Ascending aorta (tissue), 2 donors: ENCODE data around the gene PCDH9. TPM values are rescaled to one million over a fixed set of nuclear protein-coding genes. Genes with fewer than 3 reads are reported as not detected.
A peak's percentile ranks its signal among the peaks of the same experiment; 100 is the strongest.

Source experiments
- DNase-seq, 2 donors: peaks; one replicate each; pipeline ENCODE4 v3.0.0-alpha.2; 2019; ENCODE audit warnings: low spot score in 2 of 2
- H3K27ac ChIP-seq, 2 donors: fragments of 200-600 bp; sonication (generic); one replicate each; pipeline ENCODE4 v1.5.1; 2016 to 2017; ENCODE audit warnings: mild to moderate bottlenecking in 1 of 2
- H3K27me3 ChIP-seq: fragments of 200-600 bp; sonication (generic); one replicate; pipeline ENCODE4 v1.5.1; 2017
- H3K36me3 ChIP-seq, 2 donors: fragments of 200-600 bp; sonication (generic); one replicate each; pipeline ENCODE4 v1.5.1; 2016
- H3K4me1 ChIP-seq, 2 donors: fragments of 200-600 bp; sonication (generic); one replicate each; pipeline ENCODE4 v1.5.1; 2016 to 2017; ENCODE audit warnings: mild to moderate bottlenecking in 1 of 2
- H3K4me3 ChIP-seq, 2 donors: fragments of 200-600 bp; sonication (generic); one replicate each; pipeline ENCODE4 v1.5.1; 2016 to 2017; ENCODE audit warnings: mild to moderate bottlenecking in 1 of 2
- H3K9me3 ChIP-seq, 2 donors: fragments of 200-600 bp; sonication (generic); one replicate each; pipeline ENCODE4 v1.5.1; 2016
- intact Hi-C: fragments of 100-400 bp; cut with DNase I; formaldehyde crosslinking; loops from one replicate; pipeline ENCODE4 v1.15.1; 2023
- total RNA-seq: library from RNA; depleted of rRNA; stranded (reverse); fragments of >200 nt; gene quantifications from one replicate; pipeline ENCODE4 v1.1.0, GENCODE V29; 2016
- TF ChIP-seq, protein P1 (sequence below), 3 experiments: fragments of 200-600 bp in 2 of 3; fragments of 450-650 bp in 1 of 3; sonication (generic) in 2 of 3; IDR thresholded peaks; one replicate each; pipeline ENCODE4 v1.5.1; 2016 to 2019; ENCODE audit warnings: antibody characterized with exemption in 3 of 3, mild to moderate bottlenecking in 1 of 3, moderate library complexity in 1 of 3

Gene PCDH9
- total RNA-seq, 1 donor from 2014 or later = 3.6 TPM

- Histone ChIP-seq H3K4me3 (no peak overlapping the region), H3K36me3 (no peaks in the 10 kb centered on the region), H3K9me3 (no peaks in the 10 kb centered on the region), H3K27me3 (no peaks in the 10 kb centered on the region), H3K27ac (no peak overlapping the region), H3K4me1 (no peaks in the 10 kb centered on the region)
- TF ChIP-seq, protein P1, sequence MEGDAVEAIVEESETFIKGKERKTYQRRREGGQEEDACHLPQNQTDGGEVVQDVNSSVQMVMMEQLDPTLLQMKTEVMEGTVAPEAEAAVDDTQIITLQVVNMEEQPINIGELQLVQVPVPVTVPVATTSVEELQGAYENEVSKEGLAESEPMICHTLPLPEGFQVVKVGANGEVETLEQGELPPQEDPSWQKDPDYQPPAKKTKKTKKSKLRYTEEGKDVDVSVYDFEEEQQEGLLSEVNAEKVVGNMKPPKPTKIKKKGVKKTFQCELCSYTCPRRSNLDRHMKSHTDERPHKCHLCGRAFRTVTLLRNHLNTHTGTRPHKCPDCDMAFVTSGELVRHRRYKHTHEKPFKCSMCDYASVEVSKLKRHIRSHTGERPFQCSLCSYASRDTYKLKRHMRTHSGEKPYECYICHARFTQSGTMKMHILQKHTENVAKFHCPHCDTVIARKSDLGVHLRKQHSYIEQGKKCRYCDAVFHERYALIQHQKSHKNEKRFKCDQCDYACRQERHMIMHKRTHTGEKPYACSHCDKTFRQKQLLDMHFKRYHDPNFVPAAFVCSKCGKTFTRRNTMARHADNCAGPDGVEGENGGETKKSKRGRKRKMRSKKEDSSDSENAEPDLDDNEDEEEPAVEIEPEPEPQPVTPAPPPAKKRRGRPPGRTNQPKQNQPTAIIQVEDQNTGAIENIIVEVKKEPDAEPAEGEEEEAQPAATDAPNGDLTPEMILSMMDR (IDR thresholded peaks at IDR 0.05) = no peak
- intact Hi-C loops = no loop called here
- DNase-seq = no peak
These were observed 569.7 kb downstream of the PCDH9 start for GRCh38 chr13:66660468-66660813.

DNA sequence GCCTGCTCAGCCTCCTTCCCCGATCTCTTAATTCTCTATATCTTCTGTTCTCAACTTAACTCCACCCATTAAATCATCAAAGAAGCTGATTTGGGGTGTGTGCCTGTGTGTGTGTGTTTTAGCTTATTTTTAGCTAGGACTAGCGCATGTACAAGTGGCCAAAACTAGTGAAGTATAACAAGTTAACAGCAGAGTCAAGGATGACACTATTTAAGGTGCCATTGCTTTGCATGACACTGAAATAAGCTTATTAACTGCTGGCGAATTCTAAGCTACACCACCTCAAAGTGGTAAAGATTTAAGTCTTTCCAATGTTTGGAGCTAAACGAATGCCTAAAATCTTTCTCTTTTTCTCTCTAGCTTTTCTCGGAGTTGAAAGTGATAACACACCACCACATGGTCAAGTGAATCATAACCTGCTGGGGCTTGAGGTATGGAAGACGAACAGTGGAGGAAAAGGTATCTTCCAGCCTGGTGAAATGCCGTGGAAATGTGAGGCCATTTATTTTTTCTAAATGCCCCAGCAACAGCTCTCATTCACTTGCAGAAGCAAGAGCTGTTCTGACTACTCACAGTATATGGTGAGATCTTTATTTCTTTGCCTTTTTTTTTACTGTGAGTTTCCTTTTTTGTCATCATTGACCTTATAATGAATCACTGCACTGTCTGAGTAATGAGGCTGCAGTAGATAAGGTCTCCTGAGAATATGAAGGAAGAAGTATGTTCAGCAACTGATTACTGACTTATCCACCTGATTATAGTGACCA lies 570.3 kb downstream of the PCDH9 start:
- H3K27me3 ChIP-seq = no peaks in the 10 kb centered on the region
- H3K27ac ChIP-seq = no peak overlapping the region
- TF ChIP-seq, protein P1 (IDR thresholded peaks at IDR 0.05) = no peak
- H3K36me3 ChIP-seq = no peaks in the 10 kb centered on the region
- intact Hi-C loops = no loop called here
- DNase-seq = no peak
- H3K9me3 ChIP-seq = no peaks in the 10 kb centered on the region
- H3K4me1 ChIP-seq = no peaks in the 10 kb centered on the region
- peak overlapping the region in 1 of 2 donors; percentile 15 for H3K4me3 ChIP-seq

DNA sequence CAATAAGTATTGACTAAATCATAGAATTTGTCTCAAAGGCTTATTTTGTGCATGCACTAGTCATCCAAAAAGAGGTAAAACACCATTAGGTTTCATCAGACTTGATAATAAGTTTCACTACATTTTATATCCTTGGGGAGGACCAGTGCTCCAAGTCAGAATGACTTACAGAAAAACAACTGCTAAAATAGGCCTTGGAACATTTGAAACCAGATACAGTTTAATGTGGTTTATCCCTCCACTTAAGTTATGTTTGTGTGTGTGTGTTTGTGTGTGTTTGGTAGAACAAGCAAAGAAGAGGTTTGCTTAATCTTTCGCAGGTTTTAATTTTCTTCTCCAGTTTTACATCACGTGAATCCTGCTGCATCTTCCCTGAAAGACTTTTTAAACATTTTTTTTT lies 570.9 kb downstream of the PCDH9 start:
- no peak for DNase-seq
- intact Hi-C loops = no loop called here
- Histone ChIP-seq H3K4me1 (no peaks in the 10 kb centered on the region), H3K9me3 (no peaks in the 10 kb centered on the region), H3K27ac (no peak overlapping the region), H3K27me3 (no peaks in the 10 kb centered on the region), H3K36me3 (no peaks in the 10 kb centered on the region), H3K4me3 (no peak overlapping the region)
- TF ChIP-seq, protein P1 (IDR thresholded peaks at IDR 0.05) = no peak

- DNase-seq = no peak
- H3K27me3 ChIP-seq = no peaks in the 10 kb centered on the region
These were observed 572.8 kb downstream of the PCDH9 start for GRCh38 chr13:66657165-66657881.

DNA sequence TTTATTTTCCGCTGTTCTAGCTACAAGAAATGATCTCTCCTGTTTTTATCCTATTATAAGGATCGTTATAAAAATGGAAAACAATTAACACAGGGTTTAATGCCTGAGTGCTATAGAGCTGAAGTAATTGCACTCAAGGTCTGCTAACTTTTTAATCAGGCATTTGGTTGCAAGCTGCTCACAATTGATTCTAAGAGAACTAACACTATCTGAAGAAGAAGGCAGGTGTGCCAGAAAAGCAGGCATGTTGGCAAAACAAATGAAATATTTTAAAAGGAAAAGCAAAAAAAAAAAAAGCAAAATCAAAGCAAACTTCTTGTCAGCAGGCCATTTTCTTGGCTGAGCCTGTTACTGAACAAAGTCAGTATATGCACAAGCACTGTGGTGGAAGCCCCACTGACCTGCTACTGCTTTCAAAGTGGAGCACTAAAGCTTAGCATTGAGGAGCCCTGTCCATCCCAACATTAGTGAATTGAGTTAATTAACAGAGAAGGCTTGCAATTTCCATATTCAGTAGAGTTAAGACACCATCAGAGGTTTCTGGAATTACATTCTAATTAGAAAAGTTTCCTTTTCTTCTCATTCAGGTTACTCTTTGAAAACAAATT lies 574.2 kb downstream of the PCDH9 start:
- Histone ChIP-seq H3K4me1 (no peaks in the 10 kb centered on the region), H3K36me3 (no peaks in the 10 kb centered on the region), H3K4me3 (no peak overlapping the region), H3K27me3 (no peaks in the 10 kb centered on the region), H3K27ac (no peak overlapping the region), H3K9me3 (no peaks in the 10 kb centered on the region)
- TF ChIP-seq, protein P1 (IDR thresholded peaks at IDR 0.05) = no peak
- DNase-seq = no peak
- intact Hi-C loops = no loop called here

More at GRCh38 chr13:66657165-66657881, 572.8 kb downstream of the PCDH9 start:
- TF ChIP-seq, protein P1 (IDR thresholded peaks at IDR 0.05) = no peak
- intact Hi-C loops = no loop called here
- H3K36me3 ChIP-seq = no peaks in the 10 kb centered on the region
- H3K4me3 ChIP-seq = no peak overlapping the region
- no peaks in the 10 kb centered on the region for H3K4me1 ChIP-seq
- no peaks in the 10 kb centered on the region for H3K9me3 ChIP-seq
- no peak overlapping the region for H3K27ac ChIP-seq
